Cardiac fibroblast (primary cell): ENCODE results near the gene KAZN.

ENCODE experiments used
- DNase-seq, 2 donors: peaks; one replicate each; pipeline versions ENCODE4 v3.0.0 to v3.0.0-alpha.2; 2010; ENCODE audit warnings: low read depth in 2 of 2
- H3K4me3 ChIP-seq, 2 donors: replicated peaks in 1 of 2; 1 replicate in 1 of 2; 2 replicates in 1 of 2; pipeline ENCODE4 v1.5.1; 2011; ENCODE audit warnings: low read depth in 2 of 2, low read length in 2 of 2, mild to moderate bottlenecking in 2 of 2, moderate library complexity in 1 of 2
- TF ChIP-seq, protein P1 (sequence below): IDR thresholded peaks from one replicate; pipeline ENCODE4 v1.5.1; 2011; ENCODE audit warnings: low read depth, mild to moderate bottlenecking, low read length, inconsistent platforms

Gene KAZN

DNA sequence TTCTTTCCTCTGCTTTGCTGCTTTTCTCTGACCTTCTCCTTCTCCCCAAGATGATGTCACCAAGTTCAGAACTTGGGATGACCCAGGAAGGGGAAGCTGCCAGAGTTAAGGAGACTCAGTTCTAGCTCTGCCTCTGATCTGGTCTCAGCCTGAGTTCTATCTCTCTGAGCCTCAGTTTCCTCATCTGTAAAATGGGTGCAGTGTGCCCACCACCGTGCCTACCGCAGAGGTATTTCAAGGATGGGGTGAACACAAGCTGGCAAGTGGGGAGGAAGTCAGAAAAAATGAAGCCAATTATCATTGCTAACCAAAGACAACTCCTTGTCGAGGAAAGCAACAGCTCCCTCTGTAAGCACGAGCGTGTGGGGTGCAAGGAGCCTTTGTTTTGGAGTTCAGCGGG, 249.7 kb downstream of the KAZN start:
- TF ChIP-seq, protein P1, sequence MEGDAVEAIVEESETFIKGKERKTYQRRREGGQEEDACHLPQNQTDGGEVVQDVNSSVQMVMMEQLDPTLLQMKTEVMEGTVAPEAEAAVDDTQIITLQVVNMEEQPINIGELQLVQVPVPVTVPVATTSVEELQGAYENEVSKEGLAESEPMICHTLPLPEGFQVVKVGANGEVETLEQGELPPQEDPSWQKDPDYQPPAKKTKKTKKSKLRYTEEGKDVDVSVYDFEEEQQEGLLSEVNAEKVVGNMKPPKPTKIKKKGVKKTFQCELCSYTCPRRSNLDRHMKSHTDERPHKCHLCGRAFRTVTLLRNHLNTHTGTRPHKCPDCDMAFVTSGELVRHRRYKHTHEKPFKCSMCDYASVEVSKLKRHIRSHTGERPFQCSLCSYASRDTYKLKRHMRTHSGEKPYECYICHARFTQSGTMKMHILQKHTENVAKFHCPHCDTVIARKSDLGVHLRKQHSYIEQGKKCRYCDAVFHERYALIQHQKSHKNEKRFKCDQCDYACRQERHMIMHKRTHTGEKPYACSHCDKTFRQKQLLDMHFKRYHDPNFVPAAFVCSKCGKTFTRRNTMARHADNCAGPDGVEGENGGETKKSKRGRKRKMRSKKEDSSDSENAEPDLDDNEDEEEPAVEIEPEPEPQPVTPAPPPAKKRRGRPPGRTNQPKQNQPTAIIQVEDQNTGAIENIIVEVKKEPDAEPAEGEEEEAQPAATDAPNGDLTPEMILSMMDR = no peak

GRCh38 chr1:14848625-14849024, 250.1 kb downstream of the KAZN start:
- no peak for DNase-seq
- TF ChIP-seq, protein P1 = no peak
- no peak overlapping the region for H3K4me3 ChIP-seq

More for the DNA sequence above, 249.7 kb downstream of the KAZN start:
- DNase-seq = no peak
- no peak overlapping the region for H3K4me3 ChIP-seq

- DNase-seq = no peak
- TF ChIP-seq, protein P1 = no peak
These were observed 250.6 kb downstream of the KAZN start for GRCh38 chr1:14849038-14849437.

DNA sequence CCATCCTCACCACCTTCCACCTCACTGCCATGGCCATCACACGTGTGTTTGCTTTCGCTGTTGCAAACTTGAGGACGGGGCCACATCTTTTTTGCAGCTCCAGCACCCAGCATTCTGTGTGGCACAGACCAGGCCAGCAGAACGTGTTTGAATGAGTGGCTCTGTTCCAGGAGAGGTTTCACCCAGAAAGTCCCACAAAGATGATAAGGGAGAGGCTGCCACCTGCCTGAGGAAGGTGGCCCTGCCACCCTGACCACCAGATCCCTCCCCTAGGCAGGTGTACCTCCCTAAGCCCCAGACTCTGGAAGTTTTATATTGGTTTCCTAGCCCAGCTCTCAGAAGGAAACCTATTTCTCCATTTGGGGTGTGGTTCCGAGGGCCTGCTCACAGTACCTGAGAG, 252.1 kb downstream of the KAZN start:
- no peak for DNase-seq
- no peak overlapping the region for H3K4me3 ChIP-seq
- TF ChIP-seq, protein P1 = no peak

More at GRCh38 chr1:14849038-14849437, 250.6 kb downstream of the KAZN start:
- H3K4me3 ChIP-seq = no peak overlapping the region

DNA sequence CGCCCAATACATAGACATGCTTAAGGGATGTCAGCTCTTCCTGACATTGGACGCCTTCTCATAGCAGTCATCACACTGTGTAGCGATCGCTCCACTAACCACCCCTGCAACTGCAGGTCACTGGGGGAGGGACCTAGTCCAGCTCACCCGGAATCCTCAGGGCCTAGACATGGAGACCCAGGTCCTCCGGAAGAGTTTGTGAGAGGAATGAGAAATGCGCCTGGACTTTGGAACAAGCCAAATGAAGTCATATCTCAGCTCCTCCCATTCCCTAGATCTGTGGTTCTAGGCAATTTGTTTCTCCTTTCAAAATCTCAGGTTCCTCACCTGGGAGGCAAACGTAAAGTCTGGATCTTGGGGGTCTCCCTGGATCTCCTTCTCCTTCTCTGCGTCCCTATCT, 253.3 kb downstream of the KAZN start:
- H3K4me3 ChIP-seq = no peak overlapping the region
- no peak for DNase-seq
- TF ChIP-seq, protein P1 = no peak

- DNase-seq = no peak
- no peak overlapping the region for H3K4me3 ChIP-seq
- TF ChIP-seq, protein P1 = no peak
These were observed 253.8 kb downstream of the KAZN start for GRCh38 chr1:14852291-14852690.

- TF ChIP-seq, protein P1 = no peak
- no peak overlapping the region for H3K4me3 ChIP-seq
- DNase-seq = no peak
These were observed 255.0 kb downstream of the KAZN start for GRCh38 chr1:14853518-14853917.
